RKO (cell line): Measurements from ENCODE around the gene DPH2.
A peak's percentile ranks its signal among the peaks of the same experiment; 100 is the strongest.

ENCODE experiments used
- DNase-seq: peaks from one replicate; pipeline ENCODE4 v3.0.0-alpha.2; 2016; ENCODE audit warnings: low spot score

Gene DPH2

DNA sequence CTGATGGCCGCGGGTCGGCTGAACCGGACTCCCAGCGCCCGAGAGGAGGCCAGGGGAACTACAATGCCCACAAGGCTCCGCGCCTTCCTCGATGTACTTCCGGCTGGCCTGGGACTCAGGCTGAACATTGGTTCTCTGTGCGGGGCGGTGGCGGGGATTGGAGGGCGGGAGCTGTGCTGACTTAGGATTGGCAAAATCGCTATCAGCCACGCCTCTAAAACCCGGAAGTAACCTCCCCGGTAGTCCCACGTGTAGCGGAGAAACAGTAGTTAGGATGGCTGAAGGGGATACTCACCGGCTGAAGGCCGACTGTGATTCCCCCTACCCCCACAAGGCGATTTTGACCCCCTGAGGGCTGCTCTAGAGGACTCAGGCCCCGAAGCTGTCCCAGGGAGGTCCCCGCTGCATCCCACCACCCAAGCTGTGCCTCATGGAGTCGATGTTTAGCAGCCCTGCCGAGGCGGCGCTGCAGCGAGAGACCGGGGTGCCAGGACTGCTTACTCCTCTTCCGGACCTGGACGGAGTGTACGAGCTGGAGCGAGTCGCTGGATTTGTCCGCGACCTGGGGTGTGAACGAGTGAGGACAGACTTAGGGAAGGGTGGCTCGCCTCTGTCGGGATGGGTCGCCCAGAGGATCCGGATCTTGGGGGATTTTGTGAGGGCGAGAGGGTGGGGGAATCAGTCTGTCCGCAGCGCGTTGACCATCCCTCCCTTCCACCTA lies at the start of gene DPH2:
Gene DPH2 (plus strand): TSS at position 265 of the 721 bp plus-strand sequence. CDS start 166 bp downstream, at position 431.
- peak; percentile 98 for DNase-seq

GRCh38 chr1:43921022-43921421 lies 48.8 kb upstream of the DPH2 start:
- DNase-seq, result no peak

- no peak for DNase-seq
These were observed 45.3 kb upstream of the DPH2 start for GRCh38 chr1:43924516-43924915.

DNA sequence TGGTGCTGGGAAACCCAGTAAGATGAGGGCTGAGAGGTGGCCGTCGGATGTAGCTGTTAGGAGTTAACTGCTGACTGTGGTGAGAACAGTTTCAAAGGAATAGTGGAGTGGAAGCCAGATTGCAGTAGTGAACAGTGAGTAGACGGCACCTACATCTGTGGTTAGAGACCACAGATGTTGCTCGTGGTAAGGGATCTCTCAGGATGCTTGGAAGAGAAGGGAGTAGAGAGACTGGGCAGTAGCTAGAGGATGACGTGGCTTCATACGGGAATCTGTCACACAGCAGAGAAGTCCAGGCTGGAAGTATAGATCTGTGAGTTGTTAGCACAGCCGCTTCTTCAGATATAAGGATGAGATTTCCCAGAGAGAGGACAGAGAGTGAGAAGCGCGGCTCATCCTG lies 44.0 kb upstream of the DPH2 start:
- DNase-seq, result no peak

- no peak for DNase-seq
These were observed 39.5 kb upstream of the DPH2 start for GRCh38 chr1:43930168-43930948.

DNA sequence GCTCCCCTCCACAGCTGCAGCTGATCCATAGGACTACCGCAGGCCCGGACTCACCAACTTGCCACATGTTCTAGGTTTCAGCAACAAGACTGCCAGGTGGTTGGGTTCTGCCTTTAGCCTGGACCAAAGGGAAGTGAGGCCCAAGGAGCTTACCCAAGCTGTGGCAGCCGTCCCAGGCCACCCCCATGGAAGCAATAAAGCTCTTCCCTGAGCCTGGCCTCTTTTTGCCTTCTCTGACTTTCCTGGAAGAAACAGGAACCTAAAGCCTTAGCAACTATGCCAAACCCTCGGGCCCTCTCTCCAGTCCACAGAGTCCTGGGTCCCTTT lies 38.9 kb upstream of the DPH2 start:
- no peak for DNase-seq

- DNase-seq, result no peak
These were observed 37.8 kb upstream of the DPH2 start for GRCh38 chr1:43931711-43932660.

DNA sequence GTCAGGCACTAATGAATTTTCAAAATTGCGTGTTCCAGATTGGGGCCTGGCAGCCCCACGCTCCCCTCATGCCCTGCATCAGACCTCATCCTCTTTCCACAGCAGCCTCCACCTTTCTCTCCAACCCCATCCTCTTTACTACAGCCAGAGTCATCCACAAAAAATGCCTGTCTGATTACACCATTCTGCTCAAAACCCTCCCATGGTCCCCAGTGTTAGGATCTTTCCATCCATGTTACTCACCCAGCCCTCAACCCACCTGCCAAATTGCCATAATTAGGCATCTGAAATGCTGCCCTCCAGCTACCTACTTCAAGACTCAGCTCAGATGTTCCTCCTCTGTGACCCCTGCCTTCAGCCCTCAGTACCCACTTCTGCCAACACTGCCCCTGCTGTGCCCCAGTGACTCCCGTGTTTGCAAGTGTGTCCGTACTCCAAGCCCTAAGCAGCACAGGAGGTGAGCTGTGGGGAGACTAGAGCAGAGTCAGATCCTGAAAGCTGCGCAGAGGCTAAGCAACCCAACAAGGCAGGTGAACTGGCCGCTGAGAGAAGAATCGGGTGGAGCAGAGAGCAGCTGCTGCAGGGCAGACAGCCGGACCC lies 36.9 kb upstream of the DPH2 start:
- DNase-seq, result no peak

- DNase-seq, result no peak
These were observed 36.3 kb upstream of the DPH2 start, which contains the start of gene ARTN for GRCh38 chr1:43933386-43934100. Gene ARTN (plus strand): TSS chr1:43933801. CDS start chr1:43935657, 1,856 bp downstream.

- DNase-seq, result peak; percentile 56
These were observed 35.5 kb upstream of the DPH2 start for GRCh38 chr1:43934101-43934985.

GRCh38 chr1:43934986-43935324 lies 34.9 kb upstream of the DPH2 start:
- no peak for DNase-seq

GRCh38 chr1:43935711-43936427 lies 33.9 kb upstream of the DPH2 start:
- DNase-seq, result no peak

DNA sequence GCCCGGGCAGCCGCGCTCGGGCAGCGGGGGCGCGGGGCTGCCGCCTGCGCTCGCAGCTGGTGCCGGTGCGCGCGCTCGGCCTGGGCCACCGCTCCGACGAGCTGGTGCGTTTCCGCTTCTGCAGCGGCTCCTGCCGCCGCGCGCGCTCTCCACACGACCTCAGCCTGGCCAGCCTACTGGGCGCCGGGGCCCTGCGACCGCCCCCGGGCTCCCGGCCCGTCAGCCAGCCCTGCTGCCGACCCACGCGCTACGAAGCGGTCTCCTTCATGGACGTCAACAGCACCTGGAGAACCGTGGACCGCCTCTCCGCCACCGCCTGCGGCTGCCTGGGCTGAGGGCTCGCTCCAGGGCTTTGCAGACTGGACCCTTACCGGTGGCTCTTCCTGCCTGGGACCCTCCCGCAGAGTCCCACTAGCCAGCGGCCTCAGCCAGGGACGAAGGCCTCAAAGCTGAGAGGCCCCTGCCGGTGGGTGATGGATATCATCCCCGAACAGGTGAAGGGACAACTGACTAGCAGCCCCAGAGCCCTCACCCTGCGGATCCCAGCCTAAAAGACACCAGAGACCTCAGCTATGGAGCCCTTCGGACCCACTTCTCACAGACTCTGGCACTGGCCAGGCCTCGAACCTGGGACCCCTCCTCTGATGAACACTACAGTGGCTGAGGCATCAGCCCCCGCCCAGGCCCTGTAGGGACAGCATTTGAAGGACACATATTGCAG lies 33.2 kb upstream of the DPH2 start:
- no peak for DNase-seq

GRCh38 chr1:43937179-43937865 lies 32.5 kb upstream of the DPH2 start:
- DNase-seq, result no peak

DNA sequence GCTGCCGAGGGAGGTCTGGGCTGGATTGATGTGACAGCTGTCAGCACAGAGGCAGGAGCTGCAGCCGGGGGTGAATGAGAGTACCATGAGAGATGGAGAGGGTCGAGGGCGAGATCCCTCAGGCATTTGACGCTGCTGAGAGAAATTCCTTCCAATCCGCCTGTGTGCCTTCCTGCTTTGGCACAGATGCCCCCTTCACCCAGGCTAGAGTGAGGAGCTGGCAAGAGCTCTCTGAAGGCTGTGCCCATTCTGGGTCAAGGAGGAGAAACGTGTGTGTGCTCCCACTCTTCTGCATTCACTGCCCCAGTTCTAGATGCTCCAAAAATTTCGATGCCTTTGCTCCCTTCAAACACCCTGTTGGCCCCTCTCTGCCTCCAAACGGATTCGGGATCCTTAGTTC lies 31.4 kb upstream of the DPH2 start:
- no peak for DNase-seq

DNA sequence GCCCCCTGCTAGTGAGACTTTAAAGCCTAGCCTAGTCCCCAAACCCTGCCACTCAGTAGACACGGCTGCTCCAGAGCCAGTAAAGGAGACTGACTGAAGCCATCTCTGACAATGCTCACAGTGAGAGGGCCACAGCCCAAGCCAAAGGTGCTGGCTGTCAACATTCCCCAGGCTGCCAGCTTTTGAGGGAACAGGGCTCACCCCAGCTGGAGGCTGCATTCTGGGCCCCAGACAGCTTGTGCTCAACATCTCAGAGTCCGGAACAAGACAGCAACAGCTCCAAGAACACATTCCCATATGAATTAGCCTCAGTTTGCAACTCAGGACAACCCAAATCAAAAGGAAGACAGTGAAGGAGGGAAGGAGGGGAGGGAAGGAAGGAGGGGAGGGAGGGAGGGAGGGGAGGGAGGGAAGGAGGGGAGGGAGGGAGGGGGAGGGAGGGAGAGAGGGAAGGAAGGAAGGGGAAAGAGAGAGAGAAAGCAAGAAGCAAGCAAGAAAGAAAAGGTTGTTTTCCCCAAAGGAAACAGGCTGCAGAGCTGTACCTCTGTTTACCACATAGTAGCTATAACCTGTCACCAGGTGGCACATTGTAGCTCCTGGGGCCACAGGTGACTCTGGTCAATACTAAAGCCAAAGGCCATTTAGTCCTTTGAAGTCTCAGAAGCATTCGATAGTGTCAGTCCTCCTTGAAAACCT lies 30.8 kb upstream of the DPH2 start:
- DNase-seq, result no peak

DNA sequence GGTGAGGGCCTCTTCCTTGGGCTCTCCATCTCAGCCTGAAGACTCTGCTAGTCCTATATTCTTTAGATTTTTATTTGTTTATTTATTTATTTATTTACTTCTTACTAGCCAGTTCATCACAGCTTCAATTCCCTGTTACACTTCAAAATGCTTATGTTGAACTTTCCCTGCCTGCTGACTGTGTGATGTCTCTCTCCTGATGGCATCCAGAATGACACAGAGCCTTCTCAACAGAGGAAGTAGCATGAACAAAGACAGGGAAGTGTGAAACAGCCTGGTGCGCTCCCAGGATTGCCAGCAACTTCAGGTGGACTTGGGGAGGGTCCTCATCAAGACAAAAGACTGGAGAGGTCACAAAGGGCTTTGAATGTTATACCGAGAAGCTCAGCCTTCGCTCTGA lies 27.4 kb upstream of the DPH2 start:
- DNase-seq, result no peak

GRCh38 chr1:43944860-43945259 lies 24.9 kb upstream of the DPH2 start:
- DNase-seq, result no peak
